Measurements from ENCODE around the gene GFOD1. TPM values are rescaled to one million over a fixed set of nuclear protein-coding genes. Genes with fewer than 3 reads are reported as not detected.

The GFOD1 gene
- polyA plus RNA-seq, 1 donor from 2014 or later: 7.0 TPM

GRCh38 chr6:13500264-13500663, 12.9 kb upstream of the GFOD1 start:
- Histone ChIP-seq H3K27ac (ENCODE audit: low read length) (no peak overlapping the region), H3K27me3 (ENCODE audit: insufficient read depth, low read depth, low read length) (no peaks in the 10 kb centered on the region), H3K36me3 (ENCODE audit: insufficient read depth, low read length) (no peaks in the 10 kb centered on the region), H3K9ac (ENCODE audit: low read length) (no peak overlapping the region), H2AFZ (ENCODE audit: low read depth, low read length) (no peak overlapping the region), H3K79me2 (replicated peaks; ENCODE audit: insufficient read depth, low read length) (no peaks in the 10 kb centered on the region), H4K20me1 (ENCODE audit: insufficient read depth) (no peaks in the 10 kb centered on the region), H3F3A (ENCODE audit: insufficient read depth, low read length, poor library complexity, severe bottlenecking) (no peaks in the 10 kb centered on the region), H3K4me2 (ENCODE audit: low read length) (no peak overlapping the region), H3K9me3 (ENCODE audit: low read length) (no peaks in the 10 kb centered on the region), H3K9me2 (ENCODE audit: insufficient read depth, low read length) (no peaks in the 10 kb centered on the region), H3K4me3 (ENCODE audit: low read length) (no peak overlapping the region)
- no peak for TF ChIP-seq POLR2AphosphoS5 (IDR thresholded peaks at IDR 0.05)

GRCh38 chr6:13496513-13497190, 9.3 kb upstream of the GFOD1 start:
- Histone ChIP-seq H2AFZ (ENCODE audit: low read depth, low read length) (no peak overlapping the region), H3K4me3 (ENCODE audit: low read length) (no peak overlapping the region), H3K79me2 (replicated peaks; ENCODE audit: insufficient read depth, low read length) (no peaks in the 10 kb centered on the region), H3K9ac (ENCODE audit: low read length) (no peak overlapping the region), H3K9me3 (ENCODE audit: low read length) (no peaks in the 10 kb centered on the region), H4K20me1 (ENCODE audit: insufficient read depth) (no peaks in the 10 kb centered on the region), H3K27me3 (ENCODE audit: insufficient read depth, low read depth, low read length) (no peaks in the 10 kb centered on the region), H3K27ac (ENCODE audit: low read length) (peak overlapping the region; percentile 12), H3K36me3 (ENCODE audit: insufficient read depth, low read length) (no peaks in the 10 kb centered on the region), H3K4me2 (ENCODE audit: low read length) (no peak overlapping the region), H3F3A (ENCODE audit: insufficient read depth, low read length, poor library complexity, severe bottlenecking) (no peaks in the 10 kb centered on the region), H3K9me2 (ENCODE audit: insufficient read depth, low read length) (no peaks in the 10 kb centered on the region)
- TF ChIP-seq REST (IDR thresholded peaks at IDR 0.05; ENCODE audit: borderline replicate concordance) (no peak), CTCF (IDR thresholded peaks at IDR 0.05; ENCODE audit: poor library complexity, severe bottlenecking) (no peak), EP300 (conservative IDR thresholded peaks at IDR 0.05; ENCODE audit: poor library complexity, severe bottlenecking) (no peak), SMC3 (conservative IDR thresholded peaks at IDR 0.05; ENCODE audit: poor library complexity) (no peak), MXI1 (conservative IDR thresholded peaks at IDR 0.05; ENCODE audit: poor library complexity, severe bottlenecking) (no peak), EZH2 (IDR thresholded peaks at IDR 0.05; ENCODE audit: borderline replicate concordance, insufficient read depth, low read length, poor library complexity, severe bottlenecking) (no peak), RAD21 (conservative IDR thresholded peaks at IDR 0.05) (no peak)

GRCh38 chr6:13495818-13496217, 8.4 kb upstream of the GFOD1 start:
- Histone ChIP-seq H2AFZ (ENCODE audit: low read depth, low read length) (no peak overlapping the region), H3K79me2 (replicated peaks; ENCODE audit: insufficient read depth, low read length) (no peaks in the 10 kb centered on the region), H3K4me3 (ENCODE audit: low read length) (no peak overlapping the region), H3K9me2 (ENCODE audit: insufficient read depth, low read length) (no peaks in the 10 kb centered on the region), H3F3A (ENCODE audit: insufficient read depth, low read length, poor library complexity, severe bottlenecking) (no peaks in the 10 kb centered on the region), H4K20me1 (ENCODE audit: insufficient read depth) (no peaks in the 10 kb centered on the region), H3K36me3 (ENCODE audit: insufficient read depth, low read length) (no peaks in the 10 kb centered on the region), H3K9me3 (ENCODE audit: low read length) (no peaks in the 10 kb centered on the region), H3K4me2 (ENCODE audit: low read length) (no peak overlapping the region), H3K27ac (ENCODE audit: low read length) (peak overlapping the region; percentile 12), H3K9ac (ENCODE audit: low read length) (no peak overlapping the region), H3K27me3 (ENCODE audit: insufficient read depth, low read depth, low read length) (no peaks in the 10 kb centered on the region)
- TF ChIP-seq SMC3 (conservative IDR thresholded peaks at IDR 0.05; ENCODE audit: poor library complexity) (no peak), CTCF (IDR thresholded peaks at IDR 0.05; ENCODE audit: poor library complexity, severe bottlenecking) (no peak), POLR2AphosphoS5 (IDR thresholded peaks at IDR 0.05) (no peak), MXI1 (conservative IDR thresholded peaks at IDR 0.05; ENCODE audit: poor library complexity, severe bottlenecking) (no peak), TAF1 (IDR thresholded peaks at IDR 0.05; ENCODE audit: low read depth) (no peak), EP300 (conservative IDR thresholded peaks at IDR 0.05; ENCODE audit: poor library complexity, severe bottlenecking) (no peak), REST (IDR thresholded peaks at IDR 0.05; ENCODE audit: borderline replicate concordance) (no peak), EZH2 (IDR thresholded peaks at IDR 0.05; ENCODE audit: borderline replicate concordance, insufficient read depth, low read length, poor library complexity, severe bottlenecking) (no peak), RAD21 (conservative IDR thresholded peaks at IDR 0.05) (no peak)
